Tibial nerve (tissue), 3 donors: ENCODE measurements around the gene TGFA.

Experiments
- CTCF ChIP-seq, 5 experiments: fragments of 200-600 bp in 3 of 5; fragments of 450-650 bp in 2 of 5; sonication (generic) in 3 of 5; IDR thresholded peaks; one replicate each; pipeline ENCODE4 v1.5.1; 2016 to 2019; ENCODE audit warnings: antibody characterized with exemption in 5 of 5, mild to moderate bottlenecking in 3 of 5, moderate library complexity in 2 of 5
- POLR2A ChIP-seq, 2 donors: fragments of 450-650 bp; IDR thresholded peaks; one replicate each; pipeline ENCODE4 v1.6.1; 2017; ENCODE audit warnings: antibody characterized with exemption in 2 of 2, mild to moderate bottlenecking in 2 of 2, moderate library complexity in 2 of 2

GRCh38 chr2:70501728-70502127 lies 51.9 kb downstream of the TGFA start:
- no peak for TF ChIP-seq CTCF (IDR thresholded peaks at IDR 0.05)
- no peak for TF ChIP-seq POLR2A (IDR thresholded peaks at IDR 0.05)
